GM23248 (cell line): ENCODE data around the gene EXTL1.

ENCODE experiments used
- EZH2 ChIP-seq: fragments of 200-600 bp; sonication (generic); IDR thresholded peaks from 2 replicates; pipeline ENCODE4 v1.6.1; 2018; ENCODE audit warnings: antibody characterized with exemption, mild to moderate bottlenecking; ENCODE audit not compliant: insufficient read depth, poor library complexity, severe bottlenecking
- EZH2phosphoT487 ChIP-seq: fragments of 200-600 bp; sonication (generic); IDR thresholded peaks from 2 replicates; pipeline ENCODE4 v1.6.1; 2018; ENCODE audit warnings: antibody characterized with exemption, moderate library complexity, mild to moderate bottlenecking, low read depth; ENCODE audit not compliant: insufficient read depth

DNA sequence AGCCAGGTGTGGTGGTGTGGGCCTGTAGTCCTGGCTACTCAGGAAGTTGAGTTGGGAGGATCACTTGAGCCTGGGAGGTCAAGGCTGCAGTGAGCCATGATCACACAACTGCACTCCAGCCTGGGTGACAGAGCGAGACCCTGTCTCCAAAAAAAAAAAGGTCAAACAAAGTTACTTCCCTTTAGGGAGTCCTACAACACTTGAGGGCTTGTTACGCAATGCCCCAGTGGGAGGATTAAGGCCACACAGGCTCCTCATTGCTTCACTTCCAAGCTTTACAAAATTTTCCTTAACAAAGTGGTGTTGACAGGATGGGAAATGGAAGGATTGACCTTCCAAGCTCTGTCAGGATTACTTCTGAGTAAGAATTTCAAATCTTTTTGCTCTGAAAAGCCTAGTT lies 6.2 kb upstream of the EXTL1 start:
- no peak for TF ChIP-seq EZH2phosphoT487
- TF ChIP-seq EZH2, result no peak
